ENCODE results near the gene SBF2. TPM values are rescaled to one million over a fixed set of nuclear protein-coding genes. Genes with fewer than 3 reads are reported as not detected.

SBF2 gene
- total RNA-seq, 1 donor from 2014 or later = 38.5 TPM

GRCh38 chr11:10072142-10072541 is 221.9 kb downstream of the SBF2 start:
- no peak for TF ChIP-seq CTCF (IDR thresholded peaks at IDR 0.05)
- no peak for DNase-seq
- no peak for ATAC-seq
- H3K4me3 ChIP-seq = no peak overlapping the region
- H3K4me1 ChIP-seq = no peaks in the 10 kb centered on the region
- no peaks in the 10 kb centered on the region for H3K9me3 ChIP-seq
- H3K36me3 ChIP-seq = no peaks in the 10 kb centered on the region
- intact Hi-C loops (cut with DNase I) = no loop called here
- no peak overlapping the region for H3K27ac ChIP-seq
- H3K27me3 ChIP-seq = no peaks in the 10 kb centered on the region

- H3K4me3 ChIP-seq = no peak overlapping the region
- TF ChIP-seq CTCF (IDR thresholded peaks at IDR 0.05) = no peak
- ATAC-seq = no peak
- H3K9me3 ChIP-seq = no peaks in the 10 kb centered on the region
- no peak for DNase-seq
- no peaks in the 10 kb centered on the region for H3K27me3 ChIP-seq
- H3K27ac ChIP-seq = no peak overlapping the region
- intact Hi-C loops (cut with DNase I) = no loop called here
- no peaks in the 10 kb centered on the region for H3K4me1 ChIP-seq
- H3K36me3 ChIP-seq = no peaks in the 10 kb centered on the region
Measured at GRCh38 chr11:10067629-10068300, 226.3 kb downstream of the SBF2 start.

- no peaks in the 10 kb centered on the region for H3K9me3 ChIP-seq
- H3K27me3 ChIP-seq = no peaks in the 10 kb centered on the region
- no peak for DNase-seq
- TF ChIP-seq CTCF (IDR thresholded peaks at IDR 0.05) = no peak
- H3K4me3 ChIP-seq = no peak overlapping the region
- no peaks in the 10 kb centered on the region for H3K36me3 ChIP-seq
- no peak overlapping the region for H3K27ac ChIP-seq
- no peaks in the 10 kb centered on the region for H3K4me1 ChIP-seq
- intact Hi-C loops (cut with DNase I) = no loop called here
- ATAC-seq = no peak
Measured at GRCh38 chr11:10066441-10066840, 227.6 kb downstream of the SBF2 start.

GRCh38 chr11:10064828-10065227 is 229.2 kb downstream of the SBF2 start:
- no peak for ATAC-seq

GRCh38 chr11:10058356-10058755 is 235.7 kb downstream of the SBF2 start:
- Histone ChIP-seq H3K9me3 (no peaks in the 10 kb centered on the region), H3K4me1 (no peaks in the 10 kb centered on the region), H3K27ac (no peak overlapping the region), H3K4me3 (no peak overlapping the region), H3K36me3 (no peaks in the 10 kb centered on the region), H3K27me3 (no peaks in the 10 kb centered on the region)
- no peak for TF ChIP-seq CTCF (IDR thresholded peaks at IDR 0.05)
- intact Hi-C loops (cut with DNase I) = no loop called here
- no peak for ATAC-seq
- DNase-seq = no peak

More at GRCh38 chr11:10064828-10065227, 229.2 kb downstream of the SBF2 start:
- H3K36me3 ChIP-seq = no peaks in the 10 kb centered on the region
- H3K4me3 ChIP-seq = no peak overlapping the region
- no peaks in the 10 kb centered on the region for H3K4me1 ChIP-seq
- no peak overlapping the region for H3K27ac ChIP-seq
- no peaks in the 10 kb centered on the region for H3K27me3 ChIP-seq
- no peaks in the 10 kb centered on the region for H3K9me3 ChIP-seq
- no peak for DNase-seq
- no peak for TF ChIP-seq CTCF (IDR thresholded peaks at IDR 0.05)
- intact Hi-C loops (cut with DNase I) = no loop called here

Measured in upper lobe of right lung (tissue), 1 donor.